ENCODE data around the gene ELP4. TPM values are rescaled to one million over a fixed set of nuclear protein-coding genes. Genes with fewer than 3 reads are reported as not detected.

ELP4 gene
- total RNA-seq, 1 donor from 2014 or later = 8.6 TPM

- DNase-seq (ENCODE audit: low spot score) = no peak
- Mint-ChIP-seq H3K4me3 (ENCODE audit: unreplicated experiment) (no peak overlapping the region), H3K27me3 (ENCODE audit: low read depth) (no peaks in the 10 kb centered on the region), H3K27ac (ENCODE audit: unreplicated experiment) (no peak overlapping the region), H3K4me1 (ENCODE audit: low read depth) (peaks cover 7% of the 10 kb centered on the region), H3K36me3 (ENCODE audit: low read depth) (no peaks in the 10 kb centered on the region), H3K9me3 (ENCODE audit: low read depth) (no peaks in the 10 kb centered on the region)
- TF ChIP-seq, protein P1, sequence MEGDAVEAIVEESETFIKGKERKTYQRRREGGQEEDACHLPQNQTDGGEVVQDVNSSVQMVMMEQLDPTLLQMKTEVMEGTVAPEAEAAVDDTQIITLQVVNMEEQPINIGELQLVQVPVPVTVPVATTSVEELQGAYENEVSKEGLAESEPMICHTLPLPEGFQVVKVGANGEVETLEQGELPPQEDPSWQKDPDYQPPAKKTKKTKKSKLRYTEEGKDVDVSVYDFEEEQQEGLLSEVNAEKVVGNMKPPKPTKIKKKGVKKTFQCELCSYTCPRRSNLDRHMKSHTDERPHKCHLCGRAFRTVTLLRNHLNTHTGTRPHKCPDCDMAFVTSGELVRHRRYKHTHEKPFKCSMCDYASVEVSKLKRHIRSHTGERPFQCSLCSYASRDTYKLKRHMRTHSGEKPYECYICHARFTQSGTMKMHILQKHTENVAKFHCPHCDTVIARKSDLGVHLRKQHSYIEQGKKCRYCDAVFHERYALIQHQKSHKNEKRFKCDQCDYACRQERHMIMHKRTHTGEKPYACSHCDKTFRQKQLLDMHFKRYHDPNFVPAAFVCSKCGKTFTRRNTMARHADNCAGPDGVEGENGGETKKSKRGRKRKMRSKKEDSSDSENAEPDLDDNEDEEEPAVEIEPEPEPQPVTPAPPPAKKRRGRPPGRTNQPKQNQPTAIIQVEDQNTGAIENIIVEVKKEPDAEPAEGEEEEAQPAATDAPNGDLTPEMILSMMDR (IDR thresholded peaks at IDR 0.05) = no peak
Measured at GRCh38 chr11:31757260-31757835, 247.8 kb downstream of the ELP4 start.

DNA sequence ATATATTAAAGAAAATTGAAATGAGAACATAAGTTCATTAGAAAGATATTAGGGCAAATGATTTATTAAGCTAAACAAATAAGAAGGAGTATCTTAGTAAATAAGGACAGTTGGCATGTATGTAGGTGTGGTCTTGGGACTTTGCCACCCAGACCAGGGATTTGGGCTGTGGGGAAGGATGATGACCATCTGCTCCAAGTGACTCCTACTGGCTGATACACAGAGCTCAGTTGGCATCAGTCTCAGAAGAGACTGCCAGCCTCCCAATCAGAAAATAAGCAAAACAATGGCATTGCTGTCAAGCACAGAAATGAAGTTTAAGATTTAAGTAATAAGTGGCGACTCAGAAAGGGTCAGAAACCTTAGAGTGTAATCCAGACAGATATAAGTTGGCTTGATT is 252.1 kb downstream of the ELP4 start:
- no peaks in the 10 kb centered on the region for H3K9me3 Mint-ChIP-seq (ENCODE audit: low read depth)
- H3K36me3 Mint-ChIP-seq (ENCODE audit: low read depth) = no peaks in the 10 kb centered on the region
- TF ChIP-seq, protein P1 (IDR thresholded peaks at IDR 0.05) = no peak
- peaks cover 7% of the 10 kb centered on the region for H3K4me1 Mint-ChIP-seq (ENCODE audit: low read depth)
- no peak overlapping the region for H3K4me3 Mint-ChIP-seq (ENCODE audit: unreplicated experiment)
- no peak overlapping the region for H3K27ac Mint-ChIP-seq (ENCODE audit: unreplicated experiment)
- no peak for DNase-seq (ENCODE audit: low spot score)
- no peaks in the 10 kb centered on the region for H3K27me3 Mint-ChIP-seq (ENCODE audit: low read depth)

DNA sequence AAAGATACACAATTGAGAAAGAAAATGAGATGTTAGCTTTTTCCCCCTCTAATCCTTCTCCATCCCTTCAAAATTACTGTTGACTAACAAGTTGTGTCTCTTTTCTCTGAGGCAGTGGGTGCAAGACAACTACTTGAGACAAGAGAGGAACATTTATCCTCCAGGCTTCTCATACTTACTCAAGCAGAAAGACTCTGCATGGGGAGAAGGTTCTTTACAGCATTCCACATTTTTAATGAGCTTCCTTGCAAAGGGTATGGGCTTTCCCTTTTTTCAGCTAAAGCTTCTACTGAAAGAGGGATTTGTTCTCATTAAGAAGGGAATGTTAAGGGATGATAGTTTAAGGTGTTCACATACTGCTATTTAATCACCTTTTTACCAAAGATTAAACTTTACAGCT is 253.7 kb downstream of the ELP4 start:
- DNase-seq (ENCODE audit: low spot score) = no peak
- TF ChIP-seq, protein P1 (IDR thresholded peaks at IDR 0.05) = no peak
- no peak overlapping the region for H3K27ac Mint-ChIP-seq (ENCODE audit: unreplicated experiment)
- no peak overlapping the region for H3K4me3 Mint-ChIP-seq (ENCODE audit: unreplicated experiment)
- no peaks in the 10 kb centered on the region for H3K9me3 Mint-ChIP-seq (ENCODE audit: low read depth)
- H3K36me3 Mint-ChIP-seq (ENCODE audit: low read depth) = no peaks in the 10 kb centered on the region
- H3K4me1 Mint-ChIP-seq (ENCODE audit: low read depth) = no peaks in the 10 kb centered on the region
- H3K27me3 Mint-ChIP-seq (ENCODE audit: low read depth) = no peaks in the 10 kb centered on the region

DNA sequence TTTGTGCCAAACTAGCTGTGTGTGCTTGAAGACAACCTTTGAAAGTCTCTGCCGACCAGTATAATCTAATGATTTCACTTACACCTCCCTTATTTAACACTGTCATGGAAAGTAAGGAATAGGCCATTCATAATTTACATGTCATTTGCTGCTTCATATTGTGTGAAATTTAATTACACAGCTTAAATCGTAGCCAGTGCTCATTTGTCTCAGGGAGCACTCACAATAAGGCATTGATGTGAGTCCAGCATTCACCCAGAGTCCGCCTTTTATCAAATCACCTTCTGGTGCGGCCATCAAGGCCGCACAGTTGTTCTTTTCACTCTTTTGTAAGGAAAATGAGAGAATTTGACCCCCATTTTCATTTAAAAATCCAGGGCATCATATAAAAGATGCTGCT is 254.7 kb downstream of the ELP4 start:
- H3K4me1 Mint-ChIP-seq (ENCODE audit: low read depth) = no peaks in the 10 kb centered on the region
- H3K9me3 Mint-ChIP-seq (ENCODE audit: low read depth) = no peaks in the 10 kb centered on the region
- H3K36me3 Mint-ChIP-seq (ENCODE audit: low read depth) = no peaks in the 10 kb centered on the region
- no peak for DNase-seq (ENCODE audit: low spot score)
- no peak overlapping the region for H3K4me3 Mint-ChIP-seq (ENCODE audit: unreplicated experiment)
- H3K27me3 Mint-ChIP-seq (ENCODE audit: low read depth) = no peaks in the 10 kb centered on the region
- H3K27ac Mint-ChIP-seq (ENCODE audit: unreplicated experiment) = no peak overlapping the region
- TF ChIP-seq, protein P1 (IDR thresholded peaks at IDR 0.05) = no peak

GRCh38 chr11:31764766-31765165 is 255.2 kb downstream of the ELP4 start:
- Mint-ChIP-seq H3K36me3 (ENCODE audit: low read depth) (no peaks in the 10 kb centered on the region), H3K27ac (ENCODE audit: unreplicated experiment) (no peak overlapping the region), H3K9me3 (ENCODE audit: low read depth) (no peaks in the 10 kb centered on the region), H3K4me1 (ENCODE audit: low read depth) (no peaks in the 10 kb centered on the region), H3K27me3 (ENCODE audit: low read depth) (no peaks in the 10 kb centered on the region), H3K4me3 (ENCODE audit: unreplicated experiment) (no peak overlapping the region)
- TF ChIP-seq, protein P1 (IDR thresholded peaks at IDR 0.05) = no peak
- no peak for DNase-seq (ENCODE audit: low spot score)
